Osteoblast (primary cell): ENCODE results near the gene MLPH. TPM values are rescaled to one million over a fixed set of nuclear protein-coding genes. Genes with fewer than 3 reads are reported as not detected.

Source experiments
- DNase-seq: peaks from one replicate; pipeline ENCODE4 v3.0.0; 2011; ENCODE audit warnings: low spot score, mixed read lengths; ENCODE audit not compliant: insufficient read length; ENCODE audit errors: missing footprints
- H2AFZ ChIP-seq: 2 replicates; pipeline ENCODE4 v1.6.0; 2011; ENCODE audit warnings: mild to moderate bottlenecking, low read length
- H3K27ac ChIP-seq: 2 replicates; pipeline ENCODE4 v1.5.1; 2011; ENCODE audit warnings: mild to moderate bottlenecking, low read depth, low read length, moderate library complexity
- H3K27me3 ChIP-seq: 2 replicates; pipeline ENCODE4 v1.6.0; 2012; ENCODE audit warnings: mild to moderate bottlenecking, control low read depth, inconsistent platforms, low read length, moderate library complexity; ENCODE audit not compliant: insufficient read depth
- H3K36me3 ChIP-seq: 2 replicates; pipeline ENCODE4 v1.5.1; 2011; ENCODE audit warnings: mild to moderate bottlenecking, low read length, control low read depth, moderate library complexity; ENCODE audit not compliant: insufficient read depth
- H3K4me1 ChIP-seq: 2 replicates; pipeline ENCODE4 v1.5.1; 2011; ENCODE audit warnings: mild to moderate bottlenecking, low read length, control low read depth, moderate library complexity; ENCODE audit not compliant: insufficient read depth
- H3K4me2 ChIP-seq: 2 replicates; pipeline ENCODE4 v1.6.0; 2011; ENCODE audit warnings: mild to moderate bottlenecking, low read length; ENCODE audit not compliant: insufficient read depth
- H3K4me3 ChIP-seq: fragments of 200-600 bp; sonication (generic); 3 replicates; pipeline ENCODE4 v1.5.1; 2012; ENCODE audit warnings: mild to moderate bottlenecking, low read length, inconsistent platforms; ENCODE audit not compliant: insufficient read depth
- H3K79me2 ChIP-seq: 2 replicates; pipeline ENCODE4 v1.6.0; 2012; ENCODE audit warnings: mild to moderate bottlenecking, low read length, control low read depth, inconsistent platforms; ENCODE audit not compliant: insufficient read depth
- H3K9me3 ChIP-seq: 2 replicates; pipeline ENCODE4 v1.5.1; 2011; ENCODE audit warnings: low read depth, low read length, control low read depth
- H4K20me1 ChIP-seq: 2 replicates; pipeline ENCODE4 v1.6.0; 2012; ENCODE audit warnings: mild to moderate bottlenecking, low read length, control low read depth; ENCODE audit not compliant: insufficient read depth
- total RNA-seq: library from RNA; depleted of rRNA; stranded (reverse); fragments of >200 nt; gene quantifications from 2 replicates; pipeline ENCODE4 v1.2.3, GENCODE V29; 2012
- TF ChIP-seq, protein P1 (sequence below): IDR thresholded peaks from 2 replicates; pipeline ENCODE4 v1.5.1; 2011; ENCODE audit warnings: mild to moderate bottlenecking, low read depth, low read length, moderate library complexity; ENCODE audit errors: extremely low read depth

MLPH gene
- total RNA-seq, 1 donor = 25.7 TPM

DNA sequence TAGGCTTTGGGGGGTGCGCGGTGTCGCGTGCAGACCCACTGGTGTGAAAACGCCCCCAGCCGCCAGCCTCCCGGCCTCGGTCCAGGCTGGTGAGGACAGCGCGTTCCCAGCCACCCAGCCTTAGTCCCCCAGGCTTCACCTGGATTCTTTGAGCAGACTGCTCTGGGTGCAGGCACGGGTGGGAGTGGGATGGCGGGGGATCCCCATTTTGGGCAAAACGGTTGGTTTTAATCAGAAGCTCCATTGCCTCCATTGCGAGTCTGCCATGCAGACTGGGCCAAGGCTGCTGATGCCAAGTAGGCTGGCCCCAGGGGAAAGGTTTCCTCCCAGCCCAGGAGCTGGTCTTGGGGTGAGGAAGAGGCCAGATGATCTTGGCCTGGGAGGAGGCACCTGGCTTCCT is 445 bp downstream of the MLPH start:
- Histone ChIP-seq H3K9me3 (peaks cover 8% of the 10 kb centered on the region), H3K4me1 (peaks cover 44% of the 10 kb centered on the region), H3K27me3 (no peaks in the 10 kb centered on the region), H3K4me3 (peak overlapping the region; percentile 82), H4K20me1 (peaks cover 3% of the 10 kb centered on the region), H3K79me2 (peaks cover 78% of the 10 kb centered on the region), H2AFZ (peak overlapping the region; percentile 66), H3K36me3 (peaks cover 19% of the 10 kb centered on the region), H3K4me2 (peak overlapping the region; percentile 95), H3K27ac (peak overlapping the region; percentile 67)
- DNase-seq = peak; percentile 73
- TF ChIP-seq, protein P1, sequence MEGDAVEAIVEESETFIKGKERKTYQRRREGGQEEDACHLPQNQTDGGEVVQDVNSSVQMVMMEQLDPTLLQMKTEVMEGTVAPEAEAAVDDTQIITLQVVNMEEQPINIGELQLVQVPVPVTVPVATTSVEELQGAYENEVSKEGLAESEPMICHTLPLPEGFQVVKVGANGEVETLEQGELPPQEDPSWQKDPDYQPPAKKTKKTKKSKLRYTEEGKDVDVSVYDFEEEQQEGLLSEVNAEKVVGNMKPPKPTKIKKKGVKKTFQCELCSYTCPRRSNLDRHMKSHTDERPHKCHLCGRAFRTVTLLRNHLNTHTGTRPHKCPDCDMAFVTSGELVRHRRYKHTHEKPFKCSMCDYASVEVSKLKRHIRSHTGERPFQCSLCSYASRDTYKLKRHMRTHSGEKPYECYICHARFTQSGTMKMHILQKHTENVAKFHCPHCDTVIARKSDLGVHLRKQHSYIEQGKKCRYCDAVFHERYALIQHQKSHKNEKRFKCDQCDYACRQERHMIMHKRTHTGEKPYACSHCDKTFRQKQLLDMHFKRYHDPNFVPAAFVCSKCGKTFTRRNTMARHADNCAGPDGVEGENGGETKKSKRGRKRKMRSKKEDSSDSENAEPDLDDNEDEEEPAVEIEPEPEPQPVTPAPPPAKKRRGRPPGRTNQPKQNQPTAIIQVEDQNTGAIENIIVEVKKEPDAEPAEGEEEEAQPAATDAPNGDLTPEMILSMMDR = no peak

DNA sequence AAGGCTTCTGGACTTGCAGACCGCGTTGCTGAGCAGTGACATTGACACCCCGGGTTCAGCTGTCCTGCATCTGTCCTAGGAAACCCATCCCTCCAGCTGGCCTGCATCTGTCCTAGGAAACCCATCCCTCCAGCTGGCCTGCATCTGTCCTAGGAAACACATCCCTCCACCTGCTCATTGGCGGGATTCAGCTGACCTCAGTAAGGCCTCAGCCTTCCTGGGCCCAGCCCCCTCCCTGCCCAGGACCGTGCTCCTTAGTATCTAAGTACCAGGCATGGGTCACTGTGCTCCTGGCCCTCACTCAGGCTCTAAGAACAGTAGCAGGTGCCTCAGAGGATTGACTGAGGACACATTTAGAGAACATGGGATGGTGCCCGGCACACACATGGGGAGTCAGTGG is 1.2 kb downstream of the MLPH start:
- TF ChIP-seq, protein P1 = no peak
- H3K27ac ChIP-seq = peak overlapping the region; percentile 67
- peak overlapping the region; percentile 82 for H3K4me3 ChIP-seq
- H4K20me1 ChIP-seq = peaks cover 3% of the 10 kb centered on the region
- H2AFZ ChIP-seq = no peak overlapping the region
- H3K4me2 ChIP-seq = peak overlapping the region; percentile 95
- H3K9me3 ChIP-seq = peaks cover 8% of the 10 kb centered on the region
- peaks cover 27% of the 10 kb centered on the region for H3K36me3 ChIP-seq
- no peaks in the 10 kb centered on the region for H3K27me3 ChIP-seq
- H3K4me1 ChIP-seq = peaks cover 40% of the 10 kb centered on the region
- no peak for DNase-seq
- H3K79me2 ChIP-seq = peaks cover 86% of the 10 kb centered on the region

DNA sequence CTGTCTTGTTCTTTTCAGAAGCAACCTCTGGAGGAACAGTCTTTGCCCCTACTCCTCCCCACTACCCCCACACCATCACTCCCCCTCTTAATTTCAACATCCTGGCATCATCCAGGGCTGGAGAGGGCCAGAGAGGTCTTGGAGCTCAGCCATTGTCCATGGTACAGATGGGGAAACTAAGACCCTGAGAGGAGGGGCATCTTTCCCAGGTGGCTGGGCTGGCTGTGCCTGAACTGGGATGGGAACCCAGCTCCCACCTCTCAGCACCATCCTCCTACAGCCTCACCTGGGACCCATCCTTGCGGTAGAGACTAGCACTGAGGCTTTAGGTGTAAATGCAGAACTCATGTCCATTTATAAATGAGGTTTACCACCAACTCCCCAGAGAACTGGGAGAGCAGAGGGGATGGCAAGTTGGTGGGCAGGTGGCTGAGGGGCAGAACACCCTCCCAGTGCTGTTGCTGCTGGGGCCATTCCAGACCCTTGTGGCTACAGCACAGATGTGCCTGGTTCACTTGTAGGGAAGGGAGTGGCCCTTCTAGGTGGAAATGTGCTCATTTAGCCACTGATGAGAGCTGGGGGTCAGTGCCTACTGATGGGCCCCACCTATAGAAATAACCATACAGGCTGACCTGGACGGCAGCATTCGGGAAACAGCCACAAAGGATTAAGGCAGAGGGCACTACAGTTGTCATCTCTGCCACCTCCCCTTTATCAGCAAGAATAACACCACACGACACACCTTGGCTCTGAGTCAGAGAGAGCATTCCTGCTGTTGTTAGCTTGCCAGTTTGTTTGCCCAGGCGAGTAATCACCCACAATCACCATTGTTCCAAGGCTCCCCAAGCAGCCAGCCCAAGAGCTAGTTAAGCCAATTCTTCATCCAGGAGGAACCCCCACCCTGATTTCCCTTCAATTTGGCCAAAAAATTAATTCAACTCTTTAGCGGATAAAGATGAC is 2.1 kb downstream of the MLPH start:
- Histone ChIP-seq H3K4me2 (peak overlapping the region; percentile 95), H3K79me2 (peaks cover 95% of the 10 kb centered on the region), H3K4me3 (peak overlapping the region; percentile 82), H3K27me3 (no peaks in the 10 kb centered on the region), H3K4me1 (peaks cover 36% of the 10 kb centered on the region), H3K27ac (peak overlapping the region; percentile 40), H2AFZ (no peak overlapping the region), H4K20me1 (peaks cover 3% of the 10 kb centered on the region), H3K9me3 (peaks cover 8% of the 10 kb centered on the region), H3K36me3 (peaks cover 35% of the 10 kb centered on the region)
- no peak for DNase-seq
- TF ChIP-seq, protein P1 = no peak

DNA sequence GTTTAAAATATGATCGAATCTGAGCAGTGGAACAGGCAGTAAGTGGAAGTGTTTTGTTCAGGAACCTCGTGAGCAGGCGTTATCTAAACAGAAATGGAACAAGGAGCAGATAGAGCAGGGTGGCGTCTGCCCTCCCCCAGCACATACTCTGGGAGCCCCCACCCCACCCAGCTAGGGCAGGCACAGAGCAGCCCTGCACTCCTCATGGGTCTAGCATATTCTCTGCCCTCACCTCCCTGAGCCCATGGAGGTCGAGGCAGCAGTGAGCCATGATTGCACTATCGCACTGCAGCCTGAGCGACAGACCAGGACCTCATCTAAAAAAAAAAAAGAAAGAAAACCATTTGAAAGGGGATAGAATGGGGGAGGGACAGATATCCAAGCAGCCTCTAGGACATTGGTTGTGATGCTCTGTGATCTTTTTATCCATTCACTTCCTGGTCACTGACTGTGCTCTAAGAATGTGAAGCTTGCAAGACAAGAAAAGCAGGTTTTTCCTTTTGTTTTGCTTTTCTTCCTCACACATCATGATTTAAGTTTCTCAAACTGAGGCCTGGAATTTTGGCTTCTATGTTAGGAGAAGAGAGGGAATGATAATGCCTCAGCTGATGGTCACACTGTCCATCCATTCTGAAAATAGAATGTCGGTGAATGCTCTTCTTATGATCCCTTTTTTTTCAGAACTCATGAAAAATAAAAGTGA is 3.1 kb downstream of the MLPH start:
- TF ChIP-seq, protein P1 = no peak
- Histone ChIP-seq H2AFZ (no peak overlapping the region), H3K4me1 (peaks cover 35% of the 10 kb centered on the region), H3K36me3 (peaks cover 45% of the 10 kb centered on the region), H4K20me1 (peaks cover 3% of the 10 kb centered on the region), H3K79me2 (peaks cover 100% of the 10 kb centered on the region), H3K4me2 (no peak overlapping the region), H3K27me3 (no peaks in the 10 kb centered on the region), H3K27ac (peak overlapping the region; percentile 6), H3K9me3 (peaks cover 8% of the 10 kb centered on the region), H3K4me3 (no peak overlapping the region)
- DNase-seq = peak; percentile 75
